Activated T-helper 17 cell treated with anti-CD3 and anti-CD28 coated beads, Interleukin-2, amount 50 U/mL, for 72 hours (primary cell): Measurements from ENCODE around the gene TEAD1. TPM values are rescaled to one million over a fixed set of nuclear protein-coding genes. Genes with fewer than 3 reads are reported as not detected.

Experiments
- ATAC-seq: fragments of 150-1000 bp; cut with Tn5 transposase; replicated peaks from 2 replicates; pipeline ENCODE4 v1.10.0; 2021; ENCODE audit warnings: mild to moderate bottlenecking, moderate library complexity
- H3K27ac Mint-ChIP-seq: one replicate; pipeline ENCODE4 v1.8.0; 2022; ENCODE audit warnings: mixed read lengths
- H3K27me3 Mint-ChIP-seq: one replicate; pipeline ENCODE4 v1.8.0; 2022; ENCODE audit warnings: mixed read lengths
- H3K36me3 Mint-ChIP-seq: one replicate; pipeline ENCODE4 v1.8.0; 2022; ENCODE audit warnings: low read depth, mild to moderate bottlenecking, mixed read lengths
- H3K4me1 Mint-ChIP-seq: one replicate; pipeline ENCODE4 v1.8.0; 2022; ENCODE audit warnings: mixed read lengths
- H3K4me3 Mint-ChIP-seq: one replicate; pipeline ENCODE4 v1.8.0; 2022; ENCODE audit warnings: mild to moderate bottlenecking, mixed read lengths
- H3K9me3 Mint-ChIP-seq: one replicate; pipeline ENCODE4 v1.8.0; 2022; ENCODE audit warnings: mixed read lengths
- total RNA-seq, 2 donors: library from RNA; stranded (reverse); gene quantifications; one replicate each; pipeline ENCODE4 v1.2.3, GENCODE V29; 2022

The TEAD1 gene
- total RNA-seq = 1 to 10 TPM; 1.2 to 1.6 TPM

- Mint-ChIP-seq H3K4me1 (no peaks in the 10 kb centered on the region), H3K27me3 (peaks cover 60% of the 10 kb centered on the region), H3K36me3 (no peaks in the 10 kb centered on the region), H3K9me3 (peaks cover 3% of the 10 kb centered on the region), H3K27ac (no peak within 1 kb of the TSS), H3K4me3 (peak within 1 kb of the TSS; percentile 76)
- ATAC-seq = peak; percentile 89
Observed at GRCh38 chr11:12673924-12674570, at the start of gene TEAD1. Gene TEAD1, plus strand, starts transcription at chr11:12674421.

- Mint-ChIP-seq H3K4me3 (no peak overlapping the region), H3K27ac (no peak overlapping the region), H3K9me3 (peaks cover 16% of the 10 kb centered on the region), H3K27me3 (peaks cover 9% of the 10 kb centered on the region), H3K4me1 (no peaks in the 10 kb centered on the region), H3K36me3 (no peaks in the 10 kb centered on the region)
- no peak for ATAC-seq
Observed at GRCh38 chr11:12624595-12624994, 49.6 kb upstream of the TEAD1 start.

- Mint-ChIP-seq H3K27ac (no peak overlapping the region), H3K36me3 (no peaks in the 10 kb centered on the region), H3K27me3 (peaks cover 12% of the 10 kb centered on the region), H3K4me1 (no peaks in the 10 kb centered on the region), H3K4me3 (no peak overlapping the region), H3K9me3 (peaks cover 15% of the 10 kb centered on the region)
- ATAC-seq = no peak
Observed at GRCh38 chr11:12625438-12626071, 48.7 kb upstream of the TEAD1 start.

GRCh38 chr11:12626616-12627015, 47.6 kb upstream of the TEAD1 start:
- Mint-ChIP-seq H3K27ac (no peak overlapping the region), H3K4me3 (no peak overlapping the region), H3K36me3 (no peaks in the 10 kb centered on the region), H3K9me3 (peaks cover 11% of the 10 kb centered on the region), H3K27me3 (peaks cover 16% of the 10 kb centered on the region), H3K4me1 (no peaks in the 10 kb centered on the region)
- no peak for ATAC-seq

GRCh38 chr11:12628314-12628713, 45.9 kb upstream of the TEAD1 start:
- no peaks in the 10 kb centered on the region for H3K36me3 Mint-ChIP-seq
- H3K27me3 Mint-ChIP-seq = peaks cover 21% of the 10 kb centered on the region
- no peak overlapping the region for H3K4me3 Mint-ChIP-seq
- ATAC-seq = no peak
- no peaks in the 10 kb centered on the region for H3K4me1 Mint-ChIP-seq
- H3K9me3 Mint-ChIP-seq = peaks cover 9% of the 10 kb centered on the region
- no peak overlapping the region for H3K27ac Mint-ChIP-seq

GRCh38 chr11:12629601-12630313, 44.5 kb upstream of the TEAD1 start:
- peaks cover 21% of the 10 kb centered on the region for H3K27me3 Mint-ChIP-seq
- no peak for ATAC-seq
- H3K4me1 Mint-ChIP-seq = no peaks in the 10 kb centered on the region
- H3K36me3 Mint-ChIP-seq = no peaks in the 10 kb centered on the region
- H3K27ac Mint-ChIP-seq = no peak overlapping the region
- H3K9me3 Mint-ChIP-seq = peaks cover 5% of the 10 kb centered on the region
- no peak overlapping the region for H3K4me3 Mint-ChIP-seq

GRCh38 chr11:12631651-12632050, 42.6 kb upstream of the TEAD1 start:
- Mint-ChIP-seq H3K4me1 (no peaks in the 10 kb centered on the region), H3K27me3 (peaks cover 17% of the 10 kb centered on the region), H3K27ac (no peak overlapping the region), H3K4me3 (no peak overlapping the region), H3K9me3 (peaks cover 1% of the 10 kb centered on the region), H3K36me3 (no peaks in the 10 kb centered on the region)
- no peak for ATAC-seq

GRCh38 chr11:12634329-12634728, 39.9 kb upstream of the TEAD1 start:
- no peak for ATAC-seq
- no peak overlapping the region for H3K4me3 Mint-ChIP-seq
- no peaks in the 10 kb centered on the region for H3K36me3 Mint-ChIP-seq
- H3K4me1 Mint-ChIP-seq = no peaks in the 10 kb centered on the region
- H3K27me3 Mint-ChIP-seq = peaks cover 21% of the 10 kb centered on the region
- no peak overlapping the region for H3K27ac Mint-ChIP-seq
- no peaks in the 10 kb centered on the region for H3K9me3 Mint-ChIP-seq

GRCh38 chr11:12636871-12637410, 37.3 kb upstream of the TEAD1 start:
- Mint-ChIP-seq H3K27me3 (peaks cover 12% of the 10 kb centered on the region), H3K9me3 (no peaks in the 10 kb centered on the region), H3K36me3 (no peaks in the 10 kb centered on the region), H3K27ac (no peak overlapping the region), H3K4me3 (no peak overlapping the region), H3K4me1 (no peaks in the 10 kb centered on the region)
- ATAC-seq = no peak

GRCh38 chr11:12639388-12639787, 34.8 kb upstream of the TEAD1 start:
- H3K27me3 Mint-ChIP-seq = peaks cover 21% of the 10 kb centered on the region
- no peak overlapping the region for H3K27ac Mint-ChIP-seq
- no peak for ATAC-seq
- no peak overlapping the region for H3K4me3 Mint-ChIP-seq
- no peaks in the 10 kb centered on the region for H3K4me1 Mint-ChIP-seq
- H3K9me3 Mint-ChIP-seq = no peaks in the 10 kb centered on the region
- no peaks in the 10 kb centered on the region for H3K36me3 Mint-ChIP-seq

GRCh38 chr11:12640355-12640754, 33.9 kb upstream of the TEAD1 start:
- H3K36me3 Mint-ChIP-seq = no peaks in the 10 kb centered on the region
- H3K27ac Mint-ChIP-seq = no peak overlapping the region
- no peaks in the 10 kb centered on the region for H3K4me1 Mint-ChIP-seq
- no peaks in the 10 kb centered on the region for H3K9me3 Mint-ChIP-seq
- H3K4me3 Mint-ChIP-seq = no peak overlapping the region
- ATAC-seq = no peak
- H3K27me3 Mint-ChIP-seq = peaks cover 24% of the 10 kb centered on the region

GRCh38 chr11:12640926-12641849, 33.0 kb upstream of the TEAD1 start:
- no peak overlapping the region for H3K27ac Mint-ChIP-seq
- ATAC-seq = no peak
- H3K9me3 Mint-ChIP-seq = no peaks in the 10 kb centered on the region
- no peak overlapping the region for H3K4me3 Mint-ChIP-seq
- H3K36me3 Mint-ChIP-seq = no peaks in the 10 kb centered on the region
- H3K4me1 Mint-ChIP-seq = no peaks in the 10 kb centered on the region
- peaks cover 25% of the 10 kb centered on the region for H3K27me3 Mint-ChIP-seq

GRCh38 chr11:12642040-12642439, 32.2 kb upstream of the TEAD1 start:
- Mint-ChIP-seq H3K27ac (no peak overlapping the region), H3K27me3 (peaks cover 29% of the 10 kb centered on the region)

GRCh38 chr11:12642806-12643428, 31.3 kb upstream of the TEAD1 start:
- Mint-ChIP-seq H3K4me3 (no peak overlapping the region), H3K27me3 (peaks cover 33% of the 10 kb centered on the region), H3K4me1 (no peaks in the 10 kb centered on the region), H3K27ac (no peak overlapping the region), H3K9me3 (no peaks in the 10 kb centered on the region), H3K36me3 (no peaks in the 10 kb centered on the region)
- ATAC-seq = no peak

More at GRCh38 chr11:12642040-12642439, 32.2 kb upstream of the TEAD1 start:
- Mint-ChIP-seq H3K36me3 (no peaks in the 10 kb centered on the region), H3K4me1 (no peaks in the 10 kb centered on the region), H3K9me3 (no peaks in the 10 kb centered on the region), H3K4me3 (no peak overlapping the region)
- ATAC-seq = no peak
